ENCODE data around the gene NPAS3. TPM values are rescaled to one million over a fixed set of nuclear protein-coding genes. Genes with fewer than 3 reads are reported as not detected.

NPAS3 gene
- total RNA-seq, 3 donors from 2014 or later, result 0.96 to 4.0 (median 2.0) TPM

GRCh38 chr14:33848009-33848408 is 909.3 kb downstream of the NPAS3 start:
- H3K4me1 ChIP-seq, result no peaks in the 10 kb centered on the region
- no peak for TF ChIP-seq POLR2AphosphoS5 (IDR thresholded peaks at IDR 0.05)
- no peak for TF ChIP-seq CTCF (IDR thresholded peaks at IDR 0.05)
- TF ChIP-seq POLR2A (IDR thresholded peaks at IDR 0.05), result no peak
- no peak overlapping the region for H3K4me3 ChIP-seq
- no peaks in the 10 kb centered on the region for H3K27me3 ChIP-seq
- intact Hi-C loops (cut with DNase I; ENCODE audit: low total_unique reads), result no loop called here
- H3K36me3 ChIP-seq, result no peaks in the 10 kb centered on the region
- DNase-seq (ENCODE audit: low spot score in 2 of 2), result no peak
- no peaks in the 10 kb centered on the region for H3K9me3 ChIP-seq
- H3K27ac ChIP-seq, result no peak overlapping the region

- Histone ChIP-seq H3K27me3 (no peaks in the 10 kb centered on the region), H3K27ac (no peak overlapping the region), H3K36me3 (no peaks in the 10 kb centered on the region), H3K4me3 (no peak overlapping the region), H3K9me3 (no peaks in the 10 kb centered on the region), H3K4me1 (no peaks in the 10 kb centered on the region)
- no peak for DNase-seq (ENCODE audit: low spot score in 2 of 2)
- peak in 2 of 3 donors; percentile 24 to 35 for TF ChIP-seq CTCF (IDR thresholded peaks at IDR 0.05)
- no peak for TF ChIP-seq POLR2AphosphoS5 (IDR thresholded peaks at IDR 0.05)
- TF ChIP-seq POLR2A (IDR thresholded peaks at IDR 0.05), result no peak
- intact Hi-C loops (cut with DNase I; ENCODE audit: low total_unique reads), result no loop called here
Measured at GRCh38 chr14:33848706-33849454, 910.2 kb downstream of the NPAS3 start.

- Histone ChIP-seq H3K4me3 (no peak overlapping the region), H3K36me3 (no peaks in the 10 kb centered on the region), H3K4me1 (no peaks in the 10 kb centered on the region), H3K27me3 (no peaks in the 10 kb centered on the region), H3K9me3 (no peaks in the 10 kb centered on the region), H3K27ac (no peak overlapping the region)
- no peak for TF ChIP-seq POLR2AphosphoS5 (IDR thresholded peaks at IDR 0.05)
- no peak for TF ChIP-seq CTCF (IDR thresholded peaks at IDR 0.05)
- intact Hi-C loops (cut with DNase I; ENCODE audit: low total_unique reads), result no loop called here
- no peak for DNase-seq (ENCODE audit: low spot score in 2 of 2)
Measured at GRCh38 chr14:33849455-33849801, 910.7 kb downstream of the NPAS3 start.

- intact Hi-C loops (cut with DNase I; ENCODE audit: low total_unique reads), result no loop called here
- no peaks in the 10 kb centered on the region for H3K27me3 ChIP-seq
- TF ChIP-seq POLR2A (IDR thresholded peaks at IDR 0.05) (no peak), CTCF (IDR thresholded peaks at IDR 0.05) (no peak), POLR2AphosphoS5 (IDR thresholded peaks at IDR 0.05) (no peak)
Measured at GRCh38 chr14:33850826-33851225, 912.1 kb downstream of the NPAS3 start.

GRCh38 chr14:33851366-33851765 is 912.7 kb downstream of the NPAS3 start:
- H3K4me3 ChIP-seq, result no peak overlapping the region
- H3K27ac ChIP-seq, result no peak overlapping the region
- H3K9me3 ChIP-seq, result no peaks in the 10 kb centered on the region
- no peak for DNase-seq (ENCODE audit: low spot score in 2 of 2)
- TF ChIP-seq CTCF (IDR thresholded peaks at IDR 0.05), result no peak
- no peaks in the 10 kb centered on the region for H3K27me3 ChIP-seq
- intact Hi-C loops (cut with DNase I; ENCODE audit: low total_unique reads), result no loop called here
- no peaks in the 10 kb centered on the region for H3K4me1 ChIP-seq
- H3K36me3 ChIP-seq, result no peaks in the 10 kb centered on the region

More at GRCh38 chr14:33850826-33851225, 912.1 kb downstream of the NPAS3 start:
- H3K27ac ChIP-seq, result no peak overlapping the region
- no peaks in the 10 kb centered on the region for H3K4me1 ChIP-seq
- no peaks in the 10 kb centered on the region for H3K9me3 ChIP-seq
- DNase-seq (ENCODE audit: low spot score in 2 of 2), result no peak
- no peaks in the 10 kb centered on the region for H3K36me3 ChIP-seq
- H3K4me3 ChIP-seq, result no peak overlapping the region

Data from breast epithelium (tissue), 4 donors.